Dermis blood vessel endothelial cell (primary cell): Measurements from ENCODE around the gene MIER3. TPM values are rescaled to one million over a fixed set of nuclear protein-coding genes. Genes with fewer than 3 reads are reported as not detected.

Source experiments
- DNase-seq: peaks from one replicate; pipeline ENCODE4 v3.0.0; 2010
- total RNA-seq: library from RNA; depleted of rRNA; stranded (reverse); fragments of >200 nt; gene quantifications from 2 replicates; pipeline ENCODE4 v1.2.3, GENCODE V29; 2014

The MIER3 gene
- total RNA-seq, 1 donor from 2014 or later = 35.9 TPM

DNA sequence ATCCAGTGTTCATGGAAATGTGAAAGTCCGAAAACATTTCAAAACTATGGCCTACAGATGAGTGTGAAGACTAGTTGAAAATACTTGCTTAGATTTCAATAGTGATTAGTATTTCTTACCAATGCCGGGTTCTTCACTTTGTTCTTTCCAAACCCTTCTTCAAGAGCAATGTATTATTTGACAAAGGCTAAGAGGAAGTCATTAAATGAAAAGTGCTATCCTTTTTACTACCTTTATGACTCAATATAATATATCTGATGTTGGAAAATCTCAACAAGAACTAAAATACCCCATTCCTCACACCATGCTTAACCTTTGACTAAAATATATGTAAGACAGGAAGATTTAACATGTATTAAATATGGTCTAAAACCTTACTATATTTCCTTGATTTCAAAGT is 6.7 kb upstream of the MIER3 start:
- DNase-seq = no peak

GRCh38 chr5:56954262-56954661 is 2.3 kb upstream of the MIER3 start:
- DNase-seq = no peak

- peak; percentile 40 for DNase-seq
Observed at GRCh38 chr5:56951126-56951945, 587 bp downstream of the MIER3 start.

DNA sequence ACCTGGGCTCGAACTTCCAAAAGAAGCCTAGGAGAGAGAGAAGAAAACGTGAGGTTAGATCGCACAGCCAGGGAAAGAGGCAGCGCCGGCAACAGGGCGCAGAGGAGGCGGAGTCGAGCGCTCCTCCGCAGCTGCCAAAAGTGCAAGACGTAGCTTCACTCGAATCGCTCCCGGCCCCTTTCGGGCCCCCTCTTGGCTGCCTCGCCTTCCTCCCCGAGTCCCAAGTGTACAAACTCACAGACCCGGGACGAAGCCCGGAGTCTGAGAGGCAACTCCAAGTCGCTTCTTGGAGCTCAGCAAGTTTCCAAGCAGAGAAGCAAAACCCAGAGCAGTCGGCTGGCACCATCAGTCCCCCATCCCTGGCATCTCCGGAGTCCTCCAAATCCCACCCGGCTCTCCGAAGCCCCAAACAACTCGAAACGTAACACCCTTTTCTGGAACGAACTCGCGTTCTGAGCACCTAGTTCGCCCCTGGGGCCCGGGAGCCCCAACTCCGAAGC is 1.2 kb downstream of the MIER3 start:
- DNase-seq = peak; percentile 70

DNA sequence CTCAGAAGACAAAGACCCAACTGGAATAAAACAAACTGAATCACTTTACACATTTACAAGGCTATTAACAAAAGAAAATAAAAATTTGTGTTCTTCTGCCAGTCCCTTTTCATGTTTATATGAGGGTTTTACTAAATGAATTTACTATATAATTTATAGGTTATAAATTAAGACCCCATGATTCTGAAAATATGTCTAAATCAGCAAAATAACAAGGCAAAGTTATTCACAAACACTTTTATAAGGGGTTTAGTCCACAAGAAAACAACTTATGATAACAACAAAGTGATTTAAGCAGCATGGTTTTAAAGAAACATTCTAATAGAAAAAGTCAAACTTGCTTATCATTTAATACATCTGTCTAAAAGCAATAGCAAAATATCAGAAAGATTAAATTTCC is 4.9 kb downstream of the MIER3 start:
- DNase-seq = no peak

GRCh38 chr5:56941981-56942380 is 9.9 kb downstream of the MIER3 start:
- no peak for DNase-seq

- no peak for DNase-seq
Observed at GRCh38 chr5:56938858-56939257, 13.1 kb downstream of the MIER3 start.

DNA sequence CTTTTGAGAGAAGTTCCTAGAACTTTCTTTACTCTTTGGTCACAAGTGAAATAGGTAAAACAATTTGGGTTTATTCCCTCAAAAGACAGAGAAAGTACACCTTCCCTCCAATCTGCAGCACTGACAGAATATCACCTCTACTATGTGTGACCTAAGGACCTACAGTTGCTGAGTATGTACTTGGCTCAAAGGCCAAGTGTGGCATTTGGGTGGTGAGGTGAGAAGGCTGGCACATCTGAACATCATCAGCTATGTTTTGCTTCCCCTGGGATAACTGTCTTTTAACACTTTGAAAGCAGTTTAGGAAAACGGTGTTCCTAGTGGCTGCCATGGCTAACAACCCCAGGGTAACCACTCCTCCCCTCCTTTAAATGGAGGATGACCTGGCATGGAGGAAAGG is 17.6 kb downstream of the MIER3 start:
- DNase-seq = no peak

- DNase-seq = no peak
Observed at GRCh38 chr5:56922922-56923321, 29.0 kb downstream of the MIER3 start.

DNA sequence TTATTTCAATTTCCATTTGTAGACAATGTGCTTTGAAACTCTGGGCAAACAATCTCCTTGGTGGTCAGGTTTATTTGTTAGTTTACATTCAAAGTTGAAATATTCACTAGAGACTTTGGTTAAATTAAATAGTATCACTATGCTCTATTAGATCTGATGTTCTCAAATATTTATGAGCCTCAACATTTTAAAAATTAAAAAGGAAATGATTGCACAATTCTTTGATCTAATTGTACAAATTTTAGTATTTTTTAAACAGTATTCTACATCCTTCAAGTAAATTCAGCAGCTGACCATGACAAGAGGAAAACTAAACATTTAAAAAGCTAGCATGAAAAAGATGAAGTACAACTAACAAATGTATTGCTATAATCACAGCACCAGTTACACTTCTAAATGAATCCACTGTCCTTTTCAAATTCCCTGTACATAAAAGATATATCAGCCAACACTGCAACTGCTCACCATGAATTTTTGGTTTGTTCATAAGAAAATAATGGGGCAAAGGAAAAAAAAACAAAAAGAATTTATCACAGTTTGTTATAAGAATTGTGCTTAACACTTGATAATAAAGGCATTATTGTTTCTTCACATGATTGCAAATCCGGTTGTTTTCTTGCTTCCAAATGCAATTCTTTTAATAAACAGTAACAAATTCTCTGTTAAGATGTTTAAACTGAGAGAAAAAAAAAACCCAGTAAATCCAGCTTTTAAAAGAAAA is 31.8 kb downstream of the MIER3 start:
- DNase-seq = no peak

- DNase-seq = no peak
Observed at GRCh38 chr5:56918054-56918453, 33.9 kb downstream of the MIER3 start.

DNA sequence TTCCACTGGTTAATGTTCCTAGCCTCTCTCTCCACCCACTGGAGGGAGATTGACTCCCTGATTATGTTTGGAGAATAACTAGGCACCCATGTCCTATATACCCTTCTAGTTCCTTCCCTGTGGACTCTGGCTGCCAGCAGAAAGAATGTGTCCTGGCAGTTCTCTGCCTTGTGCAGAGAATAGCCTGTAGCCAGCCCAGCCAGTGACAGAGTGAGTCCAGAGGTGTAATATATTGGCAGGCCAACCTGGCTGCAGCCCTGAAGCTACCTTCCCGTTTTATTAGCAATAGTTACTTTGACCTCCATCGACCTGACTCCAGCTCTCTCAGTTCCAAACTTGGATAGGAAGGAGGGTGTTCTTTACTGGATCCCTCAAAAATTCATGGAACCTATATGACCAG is 34.4 kb downstream of the MIER3 start:
- DNase-seq = no peak

DNA sequence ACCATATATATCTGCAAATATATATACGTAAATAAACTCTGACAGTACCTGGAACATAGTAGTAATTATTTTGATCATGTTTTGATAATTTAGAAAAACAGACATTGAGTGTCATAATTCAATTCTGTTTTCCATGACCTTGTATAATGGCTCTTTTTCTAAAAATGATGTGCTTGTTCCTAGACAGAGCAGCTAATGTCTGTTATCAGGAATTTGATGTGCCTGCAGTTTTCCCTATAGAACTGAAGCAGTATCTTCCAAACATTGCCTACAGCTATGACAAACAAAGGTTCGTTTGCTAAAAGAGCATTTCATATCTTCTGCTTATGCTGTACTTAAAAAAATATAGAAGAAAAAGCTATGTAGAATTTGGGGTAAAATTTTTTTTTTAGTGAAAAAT is 37.2 kb downstream of the MIER3 start:
- DNase-seq = no peak

DNA sequence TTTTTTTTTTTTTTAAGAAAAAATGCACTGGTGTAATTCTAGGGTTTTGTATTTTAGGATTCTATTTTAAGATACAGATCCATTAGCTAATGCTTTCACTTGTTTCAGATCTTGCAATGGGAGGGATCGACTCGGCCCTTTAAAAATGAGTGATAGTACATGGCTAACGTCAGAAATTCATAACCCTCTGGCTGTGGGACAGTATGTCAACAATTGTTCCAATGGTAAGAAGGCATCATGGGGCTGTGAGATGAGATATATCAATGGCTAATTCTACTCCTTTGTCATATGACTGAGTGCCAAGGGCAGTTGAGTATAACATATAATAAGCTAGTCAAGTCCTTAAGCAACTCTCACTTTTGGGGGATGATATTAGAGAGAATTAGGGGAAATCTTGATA is 38.2 kb downstream of the MIER3 start:
- DNase-seq = no peak

GRCh38 chr5:56910210-56910965 is 41.5 kb downstream of the MIER3 start:
- no peak for DNase-seq

DNA sequence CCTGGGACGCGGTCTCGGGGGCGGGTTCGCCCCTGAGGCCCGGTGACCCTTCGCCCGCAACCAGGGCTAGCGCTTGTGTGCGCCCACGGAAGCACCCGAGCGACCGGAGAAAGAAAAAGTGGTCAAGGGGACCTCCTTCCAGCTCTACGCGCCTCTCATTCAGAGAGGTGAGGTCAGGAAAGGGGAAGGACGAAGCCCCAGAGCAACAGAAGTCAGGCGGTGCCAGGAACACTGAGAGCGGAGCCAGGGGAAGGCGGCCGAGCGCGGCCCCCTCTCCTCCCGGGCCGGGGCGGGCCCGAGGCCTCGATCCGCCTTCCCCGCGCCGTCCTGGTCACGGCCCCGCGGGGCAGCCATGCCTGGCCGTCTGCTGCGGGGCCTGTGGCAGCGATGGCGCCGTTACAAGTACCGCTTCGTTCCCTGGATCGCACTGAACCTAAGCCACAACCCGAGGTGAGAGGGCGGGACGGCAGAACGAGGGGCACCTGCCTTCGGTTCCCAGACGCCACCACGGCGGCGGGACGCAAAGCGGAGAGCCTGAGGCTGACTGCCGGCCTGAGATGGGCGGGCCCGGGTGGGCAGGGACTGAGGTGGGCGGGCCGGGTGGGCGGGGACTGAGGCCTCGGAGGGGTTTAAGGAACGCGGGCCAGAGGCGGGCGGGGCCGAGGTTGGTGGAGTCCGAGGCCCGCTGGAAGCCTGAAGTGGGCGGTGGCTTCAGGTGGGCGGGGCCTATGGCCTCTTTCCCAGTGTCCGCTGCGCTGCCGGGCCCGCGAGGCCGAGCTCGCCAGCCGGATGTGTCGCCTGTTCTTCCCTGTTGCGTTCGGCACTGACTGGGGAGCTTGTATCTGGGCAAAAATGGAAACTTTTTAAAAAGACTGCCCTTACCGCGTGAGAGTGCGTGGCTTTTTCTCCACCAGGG is 42.4 kb downstream of the MIER3 start, which contains the start of gene SETD9:
SETD9 (plus strand) TSS at position 303 of the 916 bp plus-strand sequence; CDS start at position 353, 50 bp downstream.
- DNase-seq = peak; percentile 98

DNA sequence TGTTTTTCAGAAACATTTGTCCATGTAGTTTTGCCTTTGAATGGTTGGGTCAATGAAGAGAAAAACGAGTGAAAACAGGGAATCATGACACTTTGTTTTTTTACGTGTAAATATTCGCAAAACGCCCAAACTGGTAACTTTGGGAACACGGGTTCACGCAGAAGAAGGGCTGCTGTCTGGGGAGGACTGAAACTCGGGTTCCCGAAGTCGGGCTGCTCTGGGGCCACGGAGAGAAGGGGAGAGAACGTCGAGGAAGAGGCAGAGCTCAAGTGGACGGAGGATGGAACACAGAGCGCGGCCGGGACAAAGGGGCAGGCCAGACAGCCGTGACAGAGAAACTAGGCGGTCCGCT is 43.0 kb downstream of the MIER3 start:
- DNase-seq = no peak

DNA sequence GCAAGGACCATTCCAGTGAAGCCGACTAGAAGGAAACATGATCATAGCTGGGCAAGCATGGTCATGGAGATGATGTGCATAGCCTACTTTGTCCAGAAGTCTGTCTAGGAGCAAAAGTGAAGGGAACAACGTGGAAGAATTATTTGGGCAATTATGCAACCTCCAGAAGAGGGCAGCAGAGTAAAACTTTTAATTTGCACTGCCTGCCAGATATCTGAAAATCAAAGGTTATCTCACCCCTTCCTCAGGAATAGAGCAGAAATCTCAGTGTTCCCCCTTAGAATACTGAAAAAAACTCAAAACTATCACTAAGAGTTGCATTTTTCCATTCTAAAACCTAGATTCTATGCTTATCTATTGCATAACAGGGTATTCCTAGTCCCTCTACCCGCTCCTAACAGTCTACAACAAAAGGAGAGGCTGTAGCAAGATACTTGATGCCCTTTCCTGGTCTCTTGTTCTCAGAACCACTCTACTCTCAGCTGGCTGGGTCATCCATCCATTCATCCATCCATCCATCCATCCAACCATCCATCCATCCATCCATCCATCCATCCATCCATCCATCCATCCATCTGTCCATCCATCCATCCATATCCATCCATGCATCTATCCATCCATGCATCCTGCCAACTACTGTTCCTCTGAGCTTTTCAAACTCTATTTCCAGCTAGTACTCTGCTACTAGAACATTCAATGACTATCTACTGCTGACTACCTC is 50.9 kb downstream of the MIER3 start:
- peak; percentile 71 for DNase-seq

DNA sequence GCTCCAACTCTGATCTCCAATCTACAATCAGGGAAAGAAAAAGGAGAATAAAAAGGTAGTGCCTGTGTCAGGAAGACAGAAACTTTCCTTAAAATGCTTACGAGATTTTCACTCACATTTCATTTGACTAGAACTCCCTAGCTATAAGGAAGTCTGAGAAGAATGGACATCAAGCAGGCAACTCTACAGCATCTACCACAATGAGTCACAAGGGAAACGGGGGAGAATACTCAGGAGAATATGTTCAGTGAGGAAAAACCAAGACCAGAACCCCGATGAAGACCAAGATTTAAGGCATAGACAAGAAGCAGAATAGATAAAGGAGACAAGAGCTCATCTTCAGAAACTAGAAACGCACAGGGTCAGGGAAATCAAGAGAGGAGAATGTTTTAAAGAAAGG is 51.5 kb downstream of the MIER3 start:
- DNase-seq = peak; percentile 60

DNA sequence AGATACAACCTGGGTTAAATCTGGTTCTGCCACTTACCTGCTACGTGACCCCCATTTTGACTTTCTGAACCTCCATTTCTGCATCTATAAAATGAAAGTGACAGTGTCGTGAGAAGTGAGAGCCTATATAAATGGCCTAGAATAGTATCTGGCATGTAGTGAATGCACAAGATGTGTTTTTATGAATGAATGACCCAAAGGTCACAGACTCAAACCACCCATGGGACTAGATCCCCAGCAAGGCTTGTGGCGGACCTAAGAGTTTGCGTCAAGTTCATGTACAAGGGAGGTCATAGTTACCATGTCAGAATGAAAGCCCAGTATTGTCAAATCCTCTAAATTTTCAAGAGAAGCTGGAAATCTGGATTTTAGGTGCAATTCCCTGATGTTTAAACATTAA is 53.7 kb downstream of the MIER3 start:
- DNase-seq = no peak

DNA sequence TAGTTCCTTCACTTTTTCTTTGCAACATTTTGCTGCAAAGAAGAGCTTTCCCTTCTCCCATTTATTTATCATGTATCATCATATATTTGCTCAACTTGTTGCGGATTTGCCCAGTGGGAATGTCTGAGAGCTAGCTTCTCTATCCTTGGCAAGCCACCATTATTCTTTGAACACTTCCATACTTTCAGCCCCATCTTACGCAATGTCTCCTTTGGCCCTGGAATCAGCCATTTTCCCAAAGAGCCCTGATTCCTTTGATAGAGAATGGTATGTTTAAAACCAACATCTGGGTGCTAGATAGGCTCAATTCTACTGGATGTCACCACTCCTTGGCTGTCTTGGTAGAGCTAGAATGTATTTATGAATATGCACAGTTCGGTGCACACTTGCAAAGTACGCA is 55.2 kb downstream of the MIER3 start:
- DNase-seq = no peak
